Right lung (tissue), 5 donors: ENCODE data around the gene ERP29. TPM values are rescaled to one million over a fixed set of nuclear protein-coding genes. Genes with fewer than 3 reads are reported as not detected.
"Not testable (repeated sequence)": the region's sequence is repeated elsewhere in the genome, so short reads cannot be mapped to it uniquely, and the experiment has no call there.

Experiments used
- DNase-seq, 2 donors: peaks; one replicate each; pipeline ENCODE4 v3.0.0-alpha.2; 2013
- polyA plus RNA-seq, 5 donors: library from polyadenylated mRNA; unstranded; fragments of 120-200 nt; gene quantifications; one replicate each; pipeline versions ENCODE4 v1.2.1 to v1.2.3, GENCODE V29; 2013; ENCODE audit warnings: inconsistent platforms in 1 of 5, low replicate concordance in 1 of 5; ENCODE audit not compliant: insufficient read length in 5 of 5, insufficient read depth in 1 of 5

Gene ERP29
- polyA plus RNA-seq, 5 donors, result 128 to 175 (median 146) TPM

DNA sequence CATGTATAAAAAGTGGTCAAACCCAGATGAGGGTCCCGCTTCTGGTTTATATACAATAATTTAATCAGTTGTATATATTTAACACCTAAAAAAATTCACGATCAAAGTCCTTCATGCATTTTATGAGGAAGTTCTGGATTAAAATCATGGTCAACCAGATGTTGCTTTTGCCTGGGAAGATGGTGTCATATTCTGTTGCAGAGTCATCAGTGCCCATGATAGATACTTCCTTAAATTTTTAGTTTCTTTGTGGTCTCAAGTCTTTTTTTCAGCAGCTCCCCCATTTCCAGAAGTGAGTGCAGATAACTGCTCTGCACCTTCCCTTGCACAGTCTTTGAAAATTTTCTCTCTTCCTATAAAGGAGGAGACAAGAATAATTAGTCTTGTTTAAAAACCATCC is 16.1 kb downstream of the ERP29 start:
- DNase-seq, result no peak

DNA sequence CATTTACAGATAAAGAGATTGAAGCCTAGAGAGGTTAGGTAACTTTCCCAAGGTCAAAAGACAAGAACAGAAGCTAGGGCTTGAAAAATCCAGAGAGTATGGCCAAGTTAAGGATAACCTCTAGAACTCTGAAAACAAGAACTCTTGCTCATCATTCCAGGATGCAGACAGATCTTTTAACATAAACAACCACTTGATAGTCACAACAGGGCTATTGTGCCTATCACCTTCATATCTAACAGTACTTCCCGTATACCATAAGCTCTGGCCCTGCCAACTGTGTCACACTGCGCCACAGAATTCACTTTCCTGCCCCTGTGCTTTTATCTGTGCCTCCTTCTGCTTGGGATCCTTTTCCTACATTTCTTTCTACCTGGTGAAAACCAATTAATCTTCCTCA is 18.2 kb downstream of the ERP29 start:
- DNase-seq, result no peak

DNA sequence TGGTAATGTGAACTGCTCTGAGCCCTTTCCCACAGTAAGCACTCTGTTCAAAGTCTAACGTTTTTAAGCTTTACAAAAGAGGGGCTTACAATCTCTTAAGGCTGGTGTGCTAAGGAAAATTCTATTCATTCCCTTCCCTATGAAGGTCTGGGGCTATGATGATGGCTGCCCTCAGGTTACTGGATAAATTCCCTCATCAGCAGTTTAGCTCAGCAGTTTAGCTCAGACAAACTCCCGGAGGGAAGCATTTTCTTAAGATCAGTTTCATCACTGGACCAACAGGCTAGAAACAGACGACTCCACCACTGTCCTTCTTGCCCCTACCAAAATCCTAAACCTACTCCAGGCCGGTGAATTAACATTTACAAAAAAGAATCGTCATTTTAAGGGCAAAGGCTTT is 19.1 kb downstream of the ERP29 start:
- no peak for DNase-seq

DNA sequence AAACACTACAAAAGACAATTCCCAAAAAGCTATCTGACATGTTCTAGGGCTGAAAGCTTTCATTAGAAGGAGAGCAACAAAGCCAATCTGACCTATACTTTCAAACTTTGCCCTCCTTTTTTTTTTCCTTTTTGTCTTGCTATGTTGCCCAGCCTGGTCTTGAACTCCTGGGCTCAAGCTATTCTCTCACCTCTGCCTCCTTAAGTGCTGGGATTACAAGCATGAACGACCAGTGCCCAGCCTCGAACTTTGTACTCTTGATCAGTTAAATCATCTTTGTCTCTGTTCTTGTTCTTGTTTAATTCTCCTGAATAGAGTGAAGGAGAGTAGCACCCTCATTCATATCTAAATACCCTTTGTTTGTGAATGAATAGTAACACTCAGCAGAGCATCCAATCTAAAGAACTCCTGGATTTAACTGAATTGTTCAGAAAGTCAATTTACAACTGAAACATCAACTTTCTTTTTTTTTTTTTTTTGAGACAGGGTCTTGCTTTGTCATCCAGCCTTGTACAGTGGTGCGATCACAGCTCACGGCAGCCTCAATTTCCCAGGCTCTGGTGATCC is 22.1 kb downstream of the ERP29 start:
- DNase-seq, result no peak

DNA sequence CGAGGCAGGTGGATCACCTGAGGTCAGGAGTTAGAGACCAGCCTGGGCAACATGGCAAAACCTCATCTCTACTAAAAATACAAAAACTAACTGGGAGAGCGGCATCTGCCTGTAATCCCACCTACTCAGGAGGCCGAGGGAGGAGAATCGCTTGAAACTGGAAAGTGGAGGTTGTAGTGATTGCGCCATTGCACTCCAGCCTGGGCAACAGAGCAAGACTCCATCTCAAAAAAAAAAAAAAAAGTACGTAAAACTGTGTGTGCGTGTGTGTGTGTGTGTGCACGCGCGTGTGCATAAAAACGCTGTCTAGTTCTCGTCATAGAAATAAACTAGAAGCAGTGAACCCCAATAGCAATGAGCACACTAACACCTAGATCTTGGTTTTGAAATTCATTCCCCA is 23.4 kb downstream of the ERP29 start:
- not testable (repeated sequence) for DNase-seq

DNA sequence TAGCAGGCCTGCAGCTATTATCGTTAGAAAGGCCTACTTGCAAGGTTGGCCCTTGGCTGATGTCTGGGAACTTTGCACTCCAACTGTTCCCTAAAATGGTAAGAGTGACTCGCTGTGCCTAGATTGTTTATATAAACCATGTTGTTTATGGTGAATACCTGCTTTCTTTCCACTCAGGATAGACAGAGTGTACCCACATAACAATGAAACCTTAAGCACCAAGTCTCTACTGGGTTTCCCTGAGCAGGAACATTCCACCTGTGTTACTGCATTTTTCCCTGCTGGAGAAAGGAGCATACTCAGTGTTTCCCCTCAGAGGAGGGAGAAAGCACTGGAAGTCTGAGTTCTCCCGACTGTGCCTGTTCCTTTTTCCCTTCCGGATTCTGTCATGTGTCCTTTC is 32.8 kb downstream of the ERP29 start:
- DNase-seq, result no peak

DNA sequence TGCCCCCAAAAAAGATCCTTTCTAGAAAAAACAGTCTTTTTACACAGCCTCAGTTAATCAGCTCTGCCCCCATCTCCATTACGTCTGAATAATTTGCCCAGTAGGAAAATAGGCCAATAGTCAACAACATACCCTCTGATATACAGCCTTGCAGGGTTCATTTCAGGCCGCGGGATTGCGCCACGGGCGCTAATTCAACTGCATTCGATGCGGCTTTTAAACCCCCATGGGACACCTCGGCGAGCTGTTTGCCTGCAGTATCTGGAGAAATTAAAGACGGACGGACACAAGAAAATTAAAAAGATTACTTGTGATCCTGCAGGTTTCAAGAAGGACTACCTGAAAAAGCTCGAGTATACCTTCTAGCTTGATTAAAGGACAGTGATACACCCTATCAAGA is 36.1 kb downstream of the ERP29 start:
- no peak for DNase-seq

DNA sequence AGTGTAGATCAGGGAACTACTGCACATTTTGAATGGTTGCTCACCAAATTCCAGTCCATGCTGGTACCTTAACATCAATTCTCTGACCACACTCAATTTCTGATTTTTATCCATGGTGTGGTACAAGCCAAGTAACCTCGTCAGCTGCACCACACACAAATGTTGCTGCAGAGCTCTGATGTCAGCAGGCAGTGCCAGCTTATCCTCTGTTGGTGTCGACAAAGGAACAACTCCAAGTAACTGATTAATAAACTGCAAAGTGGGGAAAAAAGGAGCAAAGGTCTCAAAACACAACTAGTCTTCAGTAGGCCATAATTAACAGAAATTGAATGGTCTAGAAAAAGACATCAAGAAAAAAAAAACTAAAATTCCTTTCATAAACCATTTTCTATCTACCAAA is 47.9 kb downstream of the ERP29 start:
- DNase-seq, result no peak

DNA sequence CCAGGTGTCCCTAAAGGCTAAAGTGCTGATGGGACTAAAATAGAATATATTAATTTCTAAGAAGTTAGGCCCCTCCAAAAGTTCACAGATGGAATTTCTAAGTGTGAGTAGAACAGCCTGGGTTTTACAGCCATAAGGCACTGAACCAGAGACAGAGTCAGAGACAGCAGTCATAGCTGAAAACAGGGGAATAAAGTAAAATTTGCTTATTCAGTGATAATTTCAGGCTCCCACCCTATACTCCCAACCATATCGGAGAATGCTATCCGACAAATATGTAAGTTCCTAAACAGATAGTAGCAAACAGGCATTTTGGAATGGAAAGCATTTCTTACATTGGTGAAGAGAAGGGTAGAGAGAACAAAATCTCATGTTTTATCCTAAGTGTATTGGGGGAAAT is 50.0 kb downstream of the ERP29 start:
- no peak for DNase-seq

DNA sequence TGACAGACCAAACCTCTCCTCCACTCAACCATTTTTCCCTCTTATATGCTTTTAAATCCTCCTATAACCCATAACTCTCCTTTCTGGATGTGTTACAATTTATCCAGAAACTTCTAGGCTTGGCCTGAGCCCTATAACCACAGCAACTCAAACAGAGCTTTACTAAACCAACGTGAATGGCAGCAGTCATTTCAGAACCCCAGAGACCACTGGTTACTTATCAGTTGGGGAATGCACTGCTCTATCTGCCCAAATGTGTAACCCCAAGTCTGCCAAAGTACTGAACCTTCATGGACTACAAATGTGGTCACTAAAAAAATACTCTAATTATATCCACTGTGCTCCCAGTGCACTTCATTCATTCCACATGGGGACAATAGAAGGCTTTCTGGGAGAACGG is 53.3 kb downstream of the ERP29 start:
- no peak for DNase-seq

Other genes starting within 250 kb of the ERP29 start
- 100 to 1,000 TPM in 2 of 5 donors, 10 to 100 TPM in 3; 79.3 to 103 (median 97.8) TPM for gene ALDH2, start 246.5 kb upstream of the ERP29 start, polyA plus RNA-seq
- 10 to 100 TPM; 43.4 to 54.9 (median 49.7) TPM for gene MAPKAPK5, start 171.2 kb upstream of the ERP29 start, polyA plus RNA-seq
- 10 to 100 TPM; 17.3 to 23.1 (median 20.2) TPM for gene TMEM116, start 261 bp upstream of the ERP29 start, polyA plus RNA-seq
- gene NAA25, start 95.4 kb downstream of the ERP29 start, polyA plus RNA-seq, result 10 to 100 TPM; 18.8 to 32.2 (median 25.2) TPM
- 10 to 100 TPM; 38.6 to 44.6 (median 41.1) TPM for gene TRAFD1, start 112.1 kb downstream of the ERP29 start, polyA plus RNA-seq